ENCODE results near the gene AFG3L2. TPM values are rescaled to one million over a fixed set of nuclear protein-coding genes. Genes with fewer than 3 reads are reported as not detected.

The AFG3L2 gene
- total RNA-seq, 1 donor from 2014 or later = 31.7 TPM

GRCh38 chr18:12325726-12326245 lies 51.2 kb downstream of the AFG3L2 start:
- DNase-seq (ENCODE audit: low read depth in 2 of 2) = no peak

GRCh38 chr18:12324991-12325725 lies 51.9 kb downstream of the AFG3L2 start:
- DNase-seq (ENCODE audit: low read depth in 2 of 2) = no peak

- no peak for DNase-seq (ENCODE audit: low read depth in 2 of 2)
Measured at GRCh38 chr18:12321333-12321732, 55.7 kb downstream of the AFG3L2 start.

- DNase-seq (ENCODE audit: low read depth in 2 of 2) = no peak
Measured at GRCh38 chr18:12318857-12319256, 58.2 kb downstream of the AFG3L2 start.

GRCh38 chr18:12318334-12318697 lies 58.7 kb downstream of the AFG3L2 start:
- DNase-seq (ENCODE audit: low read depth in 2 of 2) = peak in 1 of 2 donors; percentile 29

- peak; percentile 64 to 68 for DNase-seq (ENCODE audit: low read depth in 2 of 2)
Measured at GRCh38 chr18:12317664-12318333, 59.2 kb downstream of the AFG3L2 start.

- DNase-seq (ENCODE audit: low read depth in 2 of 2) = no peak
Measured at GRCh38 chr18:12315911-12316310, 61.1 kb downstream of the AFG3L2 start.

GRCh38 chr18:12315490-12315889 lies 61.5 kb downstream of the AFG3L2 start:
- peak in 1 of 2 donors; percentile 17 for DNase-seq (ENCODE audit: low read depth in 2 of 2)

- DNase-seq (ENCODE audit: low read depth in 2 of 2) = no peak
Measured at GRCh38 chr18:12314591-12315305, 62.3 kb downstream of the AFG3L2 start.

GRCh38 chr18:12313530-12314245 lies 63.3 kb downstream of the AFG3L2 start:
- DNase-seq (ENCODE audit: low read depth in 2 of 2) = peak in 1 of 2 donors; percentile 17

GRCh38 chr18:12312976-12313375 lies 64.1 kb downstream of the AFG3L2 start:
- no peak for DNase-seq (ENCODE audit: low read depth in 2 of 2)

GRCh38 chr18:12310762-12311161 lies 66.3 kb downstream of the AFG3L2 start:
- DNase-seq (ENCODE audit: low read depth in 2 of 2) = peak in 1 of 2 donors; percentile 63

- DNase-seq (ENCODE audit: low read depth in 2 of 2) = peak; percentile 81 to 97
Measured at GRCh38 chr18:12309683-12310198, 67.3 kb downstream of the AFG3L2 start.

GRCh38 chr18:12308386-12309100 lies 68.5 kb downstream of the AFG3L2 start:
- DNase-seq (ENCODE audit: low read depth in 2 of 2) = peak; percentile 88 to 89

- DNase-seq (ENCODE audit: low read depth in 2 of 2) = peak; percentile 91
Measured at GRCh38 chr18:12307701-12308385, 69.2 kb downstream of the AFG3L2 start, which contains the start of gene TUBB6. Gene TUBB6, plus strand, starts transcription at chr18:12308241. Its CDS starts 52 bp downstream, at chr18:12308293.

GRCh38 chr18:12306752-12307700 lies 70.0 kb downstream of the AFG3L2 start:
- DNase-seq (ENCODE audit: low read depth in 2 of 2) = peak; percentile 74 to 79

GRCh38 chr18:12305930-12306629 lies 70.9 kb downstream of the AFG3L2 start:
- DNase-seq (ENCODE audit: low read depth in 2 of 2) = no peak

GRCh38 chr18:12305211-12305610 lies 71.8 kb downstream of the AFG3L2 start:
- no peak for DNase-seq (ENCODE audit: low read depth in 2 of 2)

All from lung microvascular endothelial cell (primary cell).